ENCODE data around the gene ANAPC7. TPM values are rescaled to one million over a fixed set of nuclear protein-coding genes. Genes with fewer than 3 reads are reported as not detected.

ANAPC7 gene
- total and polyA plus RNA-seq, 2 of the 13 experiments (the other 11 are each of a cell fraction or from before 2014, with no cell fraction given): 40.0 to 69.1 TPM

GRCh38 chr12:110349514-110350151 is 53.9 kb downstream of the ANAPC7 start:
- no peak for DNase-seq (ENCODE audit: low spot score)
- CTCF ChIA-PET (ENCODE audit: low intra/inter-chr PET ratio, low total read pairs): no interaction called here
- no peaks in the 10 kb centered on the region for H3K79me2 ChIP-seq (ENCODE audit: insufficient read depth, low read length)
- ATAC-seq: no peak
- no peak overlapping the region for H2AFZ ChIP-seq (ENCODE audit: low read length)
- H3K4me3 ChIP-seq (replicated peaks in 1 of 3; ENCODE audit: insufficient read depth in 1 of 3, low read depth in 2 of 3, low read length in 3 of 3): no peak overlapping the region
- H4K20me1 ChIP-seq (ENCODE audit: insufficient read depth, low read length): no peaks in the 10 kb centered on the region
- H3K4me2 ChIP-seq (ENCODE audit: low read depth, low read length): no peak overlapping the region
- no peaks in the 10 kb centered on the region for H3K27me3 ChIP-seq (ENCODE audit: control insufficient read depth in 1 of 2, insufficient read depth in 2 of 2, low read length in 2 of 2)
- no TSS peak for BruUV-seq (replicated peaks)
- H3K9me3 ChIP-seq (ENCODE audit: low read length): no peaks in the 10 kb centered on the region
- H3K4me1 ChIP-seq (ENCODE audit: insufficient read depth, low read length): peaks cover 14% of the 10 kb centered on the region
- TF ChIP-seq ZNF839 (CRISPR knock-in tag; IDR thresholded peaks at IDR 0.05; ENCODE audit: borderline replicate concordance) (no peak), ZNF703 (CRISPR knock-in tag; IDR thresholded peaks at IDR 0.05; ENCODE audit: borderline replicate concordance) (no peak), BRF2 (CRISPR knock-in tag; IDR thresholded peaks at IDR 0.05) (no peak), FOXP4 (CRISPR knock-in tag; IDR thresholded peaks at IDR 0.05) (no peak), HIVEP1 (CRISPR knock-in tag; IDR thresholded peaks at IDR 0.05) (no peak), ZNF468 (CRISPR knock-in tag; IDR thresholded peaks at IDR 0.05) (no peak), POLR2AphosphoS5 (IDR thresholded peaks at IDR 0.05; ENCODE audit: low read depth, low read length) (no peak; the same call in 1 of the 2 replicates), AGO2 (optimal IDR thresholded peaks at IDR 0.05; ENCODE audit: low read depth, low read length) (peak; percentile 63), ZNF577 (CRISPR knock-in tag; IDR thresholded peaks at IDR 0.05; ENCODE audit: borderline replicate concordance, low read depth) (no peak), ZNF672 (CRISPR knock-in tag; IDR thresholded peaks at IDR 0.05) (no peak), POLR2A (IDR thresholded peaks at IDR 0.05; ENCODE audit: insufficient read depth in 1 of 2, low read depth in 2 of 2, low read length in 2 of 2) (peak in 1 of 2 experiments; percentile 42; a peak in 1 of 4 replicates), POLR2G (IDR thresholded peaks at IDR 0.05; ENCODE audit: low read depth, low read length) (peak; percentile 48; the same call in 1 of the 2 replicates), ZNF362 (CRISPR knock-in tag; IDR thresholded peaks at IDR 0.05; ENCODE audit: borderline replicate concordance) (no peak), ZNF274 (CRISPR knock-in tag; IDR thresholded peaks at IDR 0.05) (no peak), RBM22 (optimal IDR thresholded peaks at IDR 0.05; ENCODE audit: low read length) (peak; percentile 86), RFX5 (IDR thresholded peaks at IDR 0.05; ENCODE audit: low read depth, low read length) (no peak)
- POLR2A ChIA-PET: no interaction called here
- H3K27ac ChIP-seq (ENCODE audit: extremely low read length, insufficient read depth, low read length): no peak overlapping the region
- H3K36me3 ChIP-seq (replicated peaks in 1 of 2; ENCODE audit: control insufficient read depth in 1 of 2, insufficient read depth in 2 of 2, low read length in 2 of 2): peaks cover 18 to 51% of the 10 kb centered on the region in 2 experiments
- intact Hi-C loops (cut with micrococcal nuclease; ENCODE audit: unreplicated experiment) (no loop called here), in situ Hi-C loops (cut with HindIII; ENCODE audit: extremely low pct_ligation_motif_present, low pct_unique_long_range_greater_than_20kb) (no loop called here)
- H3K9ac ChIP-seq (ENCODE audit: insufficient read depth, low read depth, low read length): no peak overlapping the region
- 92% methylated on average over 10 of the region's 12 CpGs for WGBS (ENCODE audit: low lambda C conversion rate)
- FAIRE-seq: no peak

Measured in HepG2 (cell line).